Measurements from ENCODE around the gene CCNI2.
"Not testable (repeated sequence)": the region's sequence is repeated elsewhere in the genome, so short reads cannot be mapped to it uniquely, and the experiment has no call there.

Gene CCNI2

GRCh38 chr5:132785365-132785764 lies 38.1 kb downstream of the CCNI2 start:
- no peak for DNase-seq

GRCh38 chr5:132785864-132786263 lies 38.6 kb downstream of the CCNI2 start:
- no peak for DNase-seq

GRCh38 chr5:132787076-132787475 lies 39.9 kb downstream of the CCNI2 start:
- no peak for DNase-seq

GRCh38 chr5:132788508-132788907 lies 41.3 kb downstream of the CCNI2 start:
- no peak for DNase-seq

- no peak for DNase-seq
These were observed 42.0 kb downstream of the CCNI2 start for GRCh38 chr5:132788990-132789886.

DNA sequence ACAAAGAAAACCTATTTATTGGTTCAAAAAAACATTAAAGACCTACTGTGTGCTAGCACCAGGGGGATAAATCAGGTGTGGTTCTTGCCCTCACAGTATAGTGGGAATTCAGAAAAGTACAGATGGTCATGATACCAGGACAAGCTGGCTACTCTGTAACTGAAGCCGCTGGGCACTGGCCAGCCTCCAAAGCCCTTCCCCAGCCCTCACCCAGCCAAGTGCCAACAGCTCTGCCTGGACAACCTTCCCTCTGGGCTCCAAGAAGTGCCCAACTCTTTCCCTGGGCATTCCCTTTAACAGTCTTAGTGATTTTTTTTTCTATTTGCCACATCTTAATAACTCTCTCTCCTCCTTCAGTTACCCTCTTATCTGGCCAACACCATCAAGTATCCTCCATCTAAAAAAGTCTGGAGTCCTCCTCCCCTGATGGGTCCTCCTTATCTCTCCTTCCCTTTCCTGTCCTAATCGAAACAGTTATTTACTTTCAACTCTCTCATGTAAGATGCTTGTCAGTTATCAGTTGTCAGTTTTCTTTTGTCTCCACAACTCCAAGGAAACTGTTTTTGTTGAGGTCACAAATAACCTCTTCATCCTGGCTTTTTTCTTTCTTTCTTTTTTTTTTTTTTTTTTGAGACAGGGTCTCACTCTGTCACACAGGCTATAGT lies 43.1 kb downstream of the CCNI2 start:
- DNase-seq, result no peak

DNA sequence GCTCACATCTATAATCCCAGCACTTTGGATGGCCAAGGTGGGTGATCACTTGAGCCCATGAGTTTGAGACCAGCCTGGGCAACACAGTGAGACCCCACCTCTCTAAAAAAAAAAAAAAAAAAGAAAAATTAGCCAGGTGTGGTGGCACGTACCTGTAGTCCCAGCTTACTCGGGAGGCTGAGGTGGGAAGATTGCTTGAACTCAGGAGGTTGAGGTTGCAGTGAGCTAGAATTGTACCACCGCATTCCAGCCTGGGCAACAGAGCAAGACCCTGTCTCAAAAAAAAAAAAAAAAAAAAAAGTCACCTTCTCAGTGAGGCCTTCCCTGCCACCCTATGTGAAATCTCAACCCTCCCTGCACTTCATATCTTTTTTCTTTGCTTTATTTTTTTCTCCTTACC lies 43.8 kb downstream of the CCNI2 start:
- no peak for DNase-seq

DNA sequence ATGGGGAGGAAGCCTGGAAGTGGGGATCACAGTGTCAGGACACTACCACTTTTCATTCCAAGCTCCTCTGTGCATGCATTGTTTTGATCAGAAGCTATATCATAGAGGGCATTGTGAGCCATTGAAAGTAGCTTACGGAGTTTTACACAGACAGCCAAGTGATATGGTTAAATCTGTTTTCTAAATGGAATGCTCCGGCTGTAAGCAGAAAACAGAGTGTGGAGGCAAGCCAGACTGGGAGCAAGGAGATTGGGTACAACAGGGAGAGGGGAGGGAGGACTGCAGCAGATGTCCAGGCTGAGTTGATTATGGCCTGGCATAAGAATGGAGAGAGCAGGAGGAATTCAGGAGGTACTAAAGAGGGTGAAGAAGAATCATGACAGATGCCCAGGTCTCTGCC lies 50.4 kb downstream of the CCNI2 start:
- no peak for DNase-seq

DNA sequence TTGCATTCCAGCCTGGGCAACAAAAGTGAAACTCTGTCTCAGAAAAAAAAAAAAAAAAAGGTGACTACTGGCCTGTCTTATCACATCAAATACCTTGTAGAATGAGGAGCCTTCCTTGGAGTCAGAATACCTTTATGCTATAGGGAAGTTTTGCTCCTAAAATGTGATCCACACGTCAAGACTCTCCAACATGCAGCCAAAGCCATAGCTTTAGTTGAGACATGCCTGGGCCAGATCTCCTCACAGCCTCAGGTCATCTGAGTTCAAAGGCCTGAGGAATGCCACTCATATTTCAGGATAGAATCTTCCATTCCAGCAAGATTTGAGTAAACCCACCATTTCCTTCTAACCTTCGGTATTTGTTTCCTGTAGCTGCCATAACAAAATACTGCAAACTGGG lies 52.2 kb downstream of the CCNI2 start:
- no peak for DNase-seq

- DNase-seq, result no peak
These were observed 53.3 kb downstream of the CCNI2 start for GRCh38 chr5:132800545-132800944.

GRCh38 chr5:132802044-132802684 lies 54.9 kb downstream of the CCNI2 start:
- no peak for DNase-seq

DNA sequence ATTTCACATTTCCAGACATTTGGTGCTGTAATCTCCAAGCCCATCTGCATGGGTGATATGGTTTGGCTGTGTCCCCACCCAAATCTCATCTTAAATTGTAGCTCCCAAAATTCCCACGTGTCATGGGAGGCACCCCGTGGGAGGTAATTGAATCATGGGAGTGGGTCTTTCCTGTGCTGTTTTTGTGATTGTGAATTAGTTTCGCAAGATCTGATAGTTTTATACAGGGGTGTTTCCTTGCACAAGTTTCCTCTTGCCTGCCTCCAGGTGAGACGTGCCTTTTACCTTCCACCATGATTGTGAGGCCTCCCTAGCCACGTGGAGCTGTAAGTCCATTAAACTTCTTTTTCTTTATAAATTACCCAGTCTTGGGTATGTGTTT lies 55.5 kb downstream of the CCNI2 start:
- not testable (repeated sequence) for DNase-seq
